ENCODE results near the gene ARAF.
"Not testable (repeated sequence)": the region's sequence is repeated elsewhere in the genome, so short reads cannot be mapped to it uniquely, and the experiment has no call there.

Gene ARAF

DNA sequence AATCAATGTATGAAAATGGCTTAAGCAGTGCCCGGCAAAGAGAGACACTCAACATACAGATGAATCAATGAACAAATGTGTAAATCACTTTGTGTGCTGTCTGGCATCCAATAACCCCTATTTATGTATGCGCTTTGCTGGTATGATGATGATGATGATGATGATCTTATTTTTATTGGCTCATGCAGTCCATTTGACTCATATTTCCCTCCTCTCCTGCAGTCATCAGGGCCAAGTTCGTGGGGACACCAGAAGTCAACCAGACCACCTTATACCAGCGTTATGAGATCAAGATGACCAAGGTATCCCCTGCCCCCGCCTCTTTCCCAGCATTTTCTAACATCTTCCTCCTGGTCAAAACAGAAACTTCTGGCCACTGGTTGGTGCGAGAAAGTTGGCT is 23.7 kb downstream of the ARAF start:
- in situ Hi-C loops (cut with MboI; ENCODE audit: low sequenced_read_pairs), result no loop called here

DNA sequence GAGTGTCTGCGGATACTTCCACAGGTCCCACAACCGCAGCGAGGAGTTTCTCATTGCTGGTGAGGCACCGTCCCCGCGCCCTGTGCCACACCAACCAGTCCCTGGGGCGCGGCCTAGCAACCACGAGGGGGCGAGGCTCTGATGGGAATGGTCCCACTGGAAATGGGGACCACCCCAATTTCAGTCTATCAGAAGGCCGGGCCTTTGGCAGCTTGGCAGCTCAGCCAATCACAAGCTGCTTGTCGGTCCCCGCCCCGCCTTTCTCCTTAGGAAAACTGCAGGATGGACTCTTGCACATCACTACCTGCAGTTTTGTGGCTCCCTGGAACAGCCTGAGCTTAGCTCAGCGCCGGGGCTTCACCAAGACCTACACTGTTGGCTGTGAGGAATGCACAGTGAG is 24.3 kb downstream of the ARAF start:
- in situ Hi-C loops (cut with MboI; ENCODE audit: low sequenced_read_pairs), result no loop called here

DNA sequence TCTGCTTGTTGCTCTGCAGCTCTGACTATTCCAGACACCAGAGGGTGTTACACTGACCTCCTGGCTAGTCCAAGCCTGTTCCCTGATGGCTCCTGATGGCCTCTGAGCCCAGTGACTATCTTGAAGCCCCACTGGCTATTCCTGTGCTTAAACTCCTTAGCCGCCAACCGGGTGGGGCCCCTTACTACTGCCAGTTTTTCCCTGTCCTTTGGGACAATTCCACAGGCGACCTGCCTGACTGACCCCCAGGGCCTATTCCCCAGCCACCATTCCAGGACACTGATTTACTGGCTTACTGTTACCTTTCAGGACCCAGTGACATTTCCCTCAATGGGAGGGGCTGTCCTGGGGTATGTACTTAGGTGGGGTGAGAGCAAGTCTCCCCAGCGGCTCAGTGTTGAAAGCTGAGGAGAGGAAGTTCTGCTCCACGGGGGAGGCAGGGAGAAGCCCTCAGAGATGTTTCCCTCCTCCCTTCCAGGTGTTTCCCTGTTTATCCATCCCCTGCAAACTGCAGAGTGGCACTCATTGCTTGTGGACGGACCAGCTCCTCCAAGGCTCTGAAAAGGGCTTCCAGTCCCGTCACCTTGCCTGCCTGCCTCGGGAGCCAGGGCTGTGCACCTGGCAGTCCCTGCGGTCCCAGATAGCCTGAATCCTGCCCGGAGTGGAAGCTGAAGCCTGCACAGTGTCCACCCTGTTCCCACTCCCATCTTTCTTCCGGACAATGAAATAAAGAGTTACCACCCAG is 25.2 kb downstream of the ARAF start:
- in situ Hi-C loops (cut with MboI; ENCODE audit: low sequenced_read_pairs), result no loop called here

DNA sequence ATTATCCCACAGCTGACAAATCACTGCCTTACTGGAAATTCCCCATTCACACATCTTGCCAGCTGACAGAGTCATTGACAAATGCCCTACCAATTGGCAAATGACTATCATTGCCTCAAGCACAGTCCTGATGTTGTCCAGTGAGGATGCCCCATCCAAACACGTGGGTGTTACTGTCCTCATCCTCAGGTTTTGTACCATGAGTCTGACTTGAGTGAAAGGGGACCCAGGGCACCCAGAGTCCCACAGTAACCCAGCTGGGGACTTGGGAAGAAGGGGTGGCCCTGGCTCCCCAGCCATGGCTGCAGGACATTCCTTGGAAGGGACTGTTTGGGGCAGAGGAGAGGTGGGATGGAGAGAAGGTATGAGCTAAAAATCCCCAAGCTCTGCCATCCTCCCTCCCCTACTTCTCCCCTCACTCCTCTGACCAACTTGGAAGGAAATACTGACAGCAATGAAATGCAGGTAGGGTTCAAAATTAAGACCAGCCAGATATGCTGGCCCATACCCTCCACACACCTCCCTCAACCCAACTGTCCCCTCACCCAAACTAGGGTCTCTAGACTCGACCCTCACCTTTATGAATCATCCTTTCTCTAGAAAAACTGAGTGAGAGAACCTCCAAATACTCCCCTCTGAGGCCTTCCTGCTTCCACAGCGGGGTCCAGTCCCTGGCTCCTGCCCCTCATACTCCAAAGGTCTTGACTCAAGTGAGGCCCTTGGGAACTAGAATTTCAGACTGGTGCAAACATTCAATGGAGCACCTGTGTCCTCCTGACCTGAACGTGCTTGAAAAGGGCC is 26.3 kb downstream of the ARAF start:
- in situ Hi-C loops (cut with MboI; ENCODE audit: low sequenced_read_pairs), result no loop called here

DNA sequence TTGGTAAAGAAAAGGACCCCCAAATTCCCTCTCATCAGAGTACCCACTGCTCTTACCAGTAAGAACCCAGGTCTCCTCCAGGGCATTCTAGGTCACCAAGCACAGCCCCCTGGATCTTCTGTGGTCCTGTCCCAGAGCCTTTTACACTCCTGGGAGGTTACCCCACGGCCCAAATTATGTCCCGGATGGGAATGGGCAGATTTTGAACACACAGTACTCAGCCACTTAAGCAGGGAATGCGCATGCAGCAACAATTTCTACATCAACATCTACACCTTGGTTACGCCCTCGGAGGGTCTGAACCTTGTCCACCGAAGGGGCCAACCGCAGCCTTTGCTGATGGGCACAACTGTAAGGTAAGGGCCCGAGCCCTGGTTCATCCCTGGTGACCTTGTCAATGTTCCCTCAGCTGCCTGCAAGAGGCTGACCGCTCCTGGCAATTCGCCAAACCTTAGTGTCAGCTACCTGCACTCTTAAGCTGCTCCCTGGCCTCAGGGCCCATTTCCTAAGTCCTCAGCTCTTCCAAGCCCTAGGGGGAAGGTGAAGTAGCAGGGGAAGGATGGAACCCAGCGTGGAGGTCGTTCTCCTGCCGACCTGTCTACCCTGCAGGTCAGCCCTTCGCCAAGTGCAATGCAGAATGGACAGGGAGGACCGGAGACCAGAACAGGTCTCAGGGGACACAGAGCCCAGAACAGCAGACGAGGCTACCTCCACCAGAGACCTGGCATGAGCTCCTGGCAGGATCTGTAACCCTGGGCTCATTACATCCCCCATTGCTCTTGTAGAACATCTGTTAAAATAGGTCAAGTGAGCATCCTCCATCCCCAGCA is 27.1 kb downstream of the ARAF start:
- in situ Hi-C loops (cut with MboI; ENCODE audit: low sequenced_read_pairs), result no loop called here

DNA sequence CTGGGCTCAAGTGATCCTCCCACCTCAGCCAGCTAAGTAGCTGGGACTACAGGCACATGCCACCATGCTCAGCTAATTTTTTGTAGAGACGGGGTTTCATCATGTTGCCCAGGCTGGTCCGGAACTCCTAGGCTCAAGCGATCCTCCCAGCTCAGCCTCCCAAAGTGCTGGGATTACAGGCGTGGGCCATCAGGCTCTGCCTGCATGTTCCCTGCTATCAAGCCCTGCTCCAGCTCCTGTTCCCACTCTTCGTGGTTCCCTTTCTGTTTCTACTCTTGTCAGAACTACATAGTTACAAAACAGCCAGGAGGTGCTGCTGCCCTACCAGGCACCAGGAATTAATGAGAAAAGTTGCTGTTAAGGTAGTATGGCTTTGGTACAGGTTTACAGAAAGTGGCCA is 30.0 kb downstream of the ARAF start:
- in situ Hi-C loops (cut with MboI; ENCODE audit: low sequenced_read_pairs), result no loop called here

DNA sequence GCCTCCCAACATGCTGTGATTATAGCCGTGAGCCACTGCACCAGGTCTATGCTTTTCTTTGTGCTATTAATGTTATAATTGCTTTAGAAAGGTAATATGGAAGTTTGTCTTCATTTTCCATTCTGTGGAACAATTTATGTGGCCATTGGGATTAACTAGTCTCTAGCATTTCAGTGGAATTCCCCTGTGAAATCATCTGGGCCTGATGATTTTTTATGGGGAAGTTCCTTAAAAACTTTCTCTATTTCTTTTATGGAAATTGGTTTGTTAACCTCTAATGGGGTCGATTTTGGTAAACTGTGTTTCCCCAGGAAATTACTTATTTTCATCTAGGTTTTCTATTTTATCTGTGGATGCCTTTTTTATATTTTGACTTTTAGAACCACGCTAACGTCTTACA is 32.5 kb downstream of the ARAF start:
- in situ Hi-C loops (cut with MboI; ENCODE audit: low sequenced_read_pairs), result no loop called here

DNA sequence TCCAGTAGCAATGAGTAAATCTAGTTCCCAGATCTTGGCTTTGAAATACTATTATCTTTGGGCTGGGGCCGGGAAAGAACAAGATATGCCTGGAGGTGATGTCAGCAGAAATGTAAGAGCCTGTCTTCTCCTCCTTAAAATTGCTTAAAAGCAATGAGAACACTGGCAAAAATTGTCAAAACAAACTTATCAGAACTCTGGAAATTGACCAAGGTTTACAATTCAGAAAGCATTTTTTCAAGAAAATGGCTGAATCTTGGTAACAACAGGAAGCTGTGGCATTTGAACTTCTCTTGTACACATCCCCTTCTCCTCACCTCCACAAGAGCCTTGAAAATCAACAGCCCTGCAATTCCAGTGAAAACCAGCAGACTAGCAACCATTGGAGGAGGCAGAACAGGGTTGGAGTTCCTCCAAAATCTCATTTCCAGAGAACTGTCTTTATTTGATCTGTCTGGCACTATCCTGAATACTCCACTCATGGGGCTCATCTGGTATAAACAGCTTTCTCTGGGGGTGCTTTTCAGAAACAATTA is 34.8 kb downstream of the ARAF start:
- in situ Hi-C loops (cut with MboI; ENCODE audit: low sequenced_read_pairs), result no loop called here

DNA sequence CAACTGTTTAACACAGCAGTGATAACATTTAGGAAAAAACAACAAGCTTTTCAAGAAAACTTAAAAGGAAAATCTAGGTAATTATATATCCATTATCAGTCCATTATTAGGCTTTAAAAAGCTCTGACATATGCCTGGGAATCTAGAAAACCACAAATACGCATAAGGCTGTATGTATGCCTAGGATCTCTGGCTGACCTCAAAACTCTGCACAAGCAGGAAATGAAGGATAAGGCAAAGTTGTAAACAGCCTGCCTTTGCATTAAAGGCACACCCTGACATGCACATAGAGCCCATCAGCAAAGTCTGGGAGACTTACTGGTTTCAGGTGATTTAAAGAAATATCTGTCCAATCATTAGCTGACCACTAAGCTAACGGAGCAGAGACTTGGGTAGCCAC is 35.3 kb downstream of the ARAF start:
- in situ Hi-C loops (cut with MboI; ENCODE audit: low sequenced_read_pairs), result no loop called here

DNA sequence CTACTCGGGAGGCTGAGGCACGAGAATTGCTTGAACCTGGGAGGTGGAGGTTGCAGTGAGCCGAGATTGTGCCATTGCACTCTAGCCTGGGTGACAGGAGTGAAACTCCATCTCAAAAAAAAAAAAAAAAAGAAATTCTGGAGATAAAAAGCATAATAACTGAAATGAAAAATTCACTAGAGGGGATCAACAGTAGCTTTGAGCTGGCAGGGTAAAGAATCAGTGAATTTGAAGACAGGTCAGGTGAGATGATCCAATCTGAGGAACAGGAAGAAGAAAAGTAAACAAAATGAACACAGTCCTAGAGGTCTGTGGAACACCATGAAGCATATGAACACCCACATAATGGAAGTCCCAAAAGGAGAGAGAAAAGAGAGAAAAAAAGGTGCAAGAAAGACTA is 36.2 kb downstream of the ARAF start:
- in situ Hi-C loops (cut with MboI; ENCODE audit: low sequenced_read_pairs), result no loop called here

DNA sequence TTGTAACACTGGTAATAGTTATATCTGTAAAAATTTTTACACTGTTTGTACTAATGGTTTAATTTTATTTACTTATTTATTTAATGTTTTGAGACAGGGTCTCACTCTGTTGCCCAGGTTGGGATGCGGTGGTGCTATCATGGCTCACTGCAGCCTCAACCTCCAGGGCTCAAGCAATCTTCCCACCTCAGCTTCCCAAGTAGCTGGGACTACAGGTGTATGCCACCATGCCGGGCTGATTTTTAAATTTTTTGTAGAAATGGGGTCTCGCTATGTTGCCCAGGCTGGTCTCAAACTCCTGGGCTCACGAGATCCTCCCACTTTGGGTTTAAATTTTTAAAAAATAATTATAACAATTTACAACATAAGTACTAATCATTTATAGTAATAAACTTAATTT is 42.1 kb downstream of the ARAF start:
- in situ Hi-C loops (cut with MboI; ENCODE audit: low sequenced_read_pairs), result not testable (repeated sequence)

DNA sequence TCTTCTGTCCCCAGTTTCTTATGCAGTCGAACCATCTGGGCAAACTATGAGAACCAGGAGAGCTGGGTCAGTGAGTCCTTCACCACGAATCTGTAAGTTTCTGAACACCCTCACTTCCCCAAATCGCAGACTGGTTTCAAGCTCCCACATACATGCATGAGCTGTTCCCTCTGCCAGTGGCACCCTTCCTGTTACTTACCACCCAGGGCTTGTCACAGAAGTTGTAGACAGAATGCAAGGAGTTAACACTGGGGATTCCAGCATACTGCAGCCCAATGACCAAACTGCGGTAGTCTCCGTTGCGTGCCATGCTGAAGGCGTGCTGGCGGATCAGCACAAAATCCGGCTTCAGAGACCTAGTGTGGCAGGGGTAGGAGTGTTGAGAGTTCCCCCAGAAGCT is 44.0 kb downstream of the ARAF start:
- in situ Hi-C loops (cut with MboI; ENCODE audit: low sequenced_read_pairs), result no loop called here

DNA sequence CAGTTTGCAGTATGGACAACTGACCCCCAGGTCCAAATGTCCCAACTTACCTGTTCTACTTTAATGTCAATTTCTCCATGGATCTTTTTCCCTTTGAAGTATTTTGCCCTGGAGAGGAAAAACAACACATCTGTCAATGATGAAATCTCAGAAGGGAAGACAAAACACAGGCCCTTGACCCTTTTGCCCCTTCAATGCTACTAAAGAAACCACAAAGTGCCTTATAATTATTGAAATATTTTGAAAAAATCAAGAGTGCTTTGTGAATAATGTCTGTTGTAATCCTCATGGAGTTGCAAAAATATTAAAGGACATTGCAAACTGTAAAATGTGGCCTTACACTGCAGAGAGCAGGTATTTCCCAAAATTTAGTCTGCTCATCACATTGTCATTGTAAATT is 46.1 kb downstream of the ARAF start:
- in situ Hi-C loops (cut with MboI; ENCODE audit: low sequenced_read_pairs), result no loop called here

DNA sequence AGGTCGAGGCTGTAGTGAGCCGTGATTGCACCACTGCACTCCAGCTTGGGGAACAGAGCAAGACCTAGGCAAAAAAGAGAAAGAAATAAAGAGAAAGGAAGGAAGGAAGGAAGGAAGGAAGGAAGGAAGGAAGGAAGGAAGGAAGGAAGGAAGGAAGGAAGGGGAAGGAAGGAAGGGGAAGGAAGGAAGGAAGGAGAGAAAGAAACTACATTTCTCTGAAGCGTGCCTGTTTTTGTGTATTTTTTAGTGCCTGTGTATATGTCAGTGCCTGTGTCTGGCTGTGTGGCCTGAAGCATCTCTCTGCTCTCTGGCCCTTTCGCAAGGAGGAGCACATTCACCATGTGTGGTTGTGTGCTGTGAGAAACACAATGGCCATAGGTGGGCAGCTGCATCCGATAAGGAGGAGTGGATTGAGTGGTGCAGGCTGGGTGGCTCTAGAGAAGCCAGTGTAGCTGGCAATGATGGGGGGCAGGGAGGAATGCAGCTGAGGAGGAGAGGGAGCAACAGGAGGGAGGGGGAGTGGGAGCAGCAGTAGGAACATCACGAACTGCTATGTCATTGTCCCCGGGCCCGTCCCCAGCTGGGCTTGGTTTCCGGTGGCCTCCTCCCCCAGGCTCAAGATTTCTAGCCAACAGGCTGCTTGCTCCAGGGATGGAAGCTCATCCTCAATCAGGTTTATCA is 47.3 kb downstream of the ARAF start:
- in situ Hi-C loops (cut with MboI; ENCODE audit: low sequenced_read_pairs), result no loop called here

DNA sequence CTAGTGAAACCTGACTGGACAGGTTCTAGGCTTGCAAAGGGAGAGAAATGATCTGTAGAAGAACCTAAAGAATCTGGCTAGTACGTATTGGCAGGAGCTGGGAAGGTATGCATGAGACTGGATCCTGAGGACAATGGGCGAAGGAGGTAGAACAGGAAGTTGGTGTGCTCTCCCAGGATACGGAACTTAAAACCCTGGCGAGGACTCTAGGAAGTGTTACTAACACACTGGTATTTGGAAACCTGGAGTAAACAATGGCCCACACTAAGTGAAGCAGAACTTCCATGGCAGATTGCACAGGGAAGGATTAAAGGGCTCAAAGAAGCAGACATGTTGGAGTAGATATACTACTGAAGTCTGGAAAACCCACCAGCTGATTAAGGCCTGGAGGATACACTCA is 49.5 kb downstream of the ARAF start:
- in situ Hi-C loops (cut with MboI; ENCODE audit: low sequenced_read_pairs), result no loop called here

DNA sequence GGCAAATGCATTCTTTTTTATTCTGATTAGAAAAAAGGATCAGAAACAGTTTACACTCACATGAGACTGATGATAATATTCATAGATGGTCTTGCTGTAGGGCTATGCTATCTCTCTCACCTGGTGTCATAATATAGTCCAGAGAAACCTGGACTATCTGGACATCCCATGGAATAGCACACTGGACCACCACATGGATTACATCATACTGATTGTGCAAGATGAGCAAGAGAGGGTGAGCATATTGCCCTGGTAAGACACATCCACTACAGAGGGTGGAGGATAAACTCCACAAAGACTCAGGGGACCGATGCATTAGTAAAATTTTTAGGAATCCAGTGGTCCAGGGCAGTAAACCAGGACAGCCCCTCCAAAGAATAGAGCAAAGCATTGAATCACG is 50.5 kb downstream of the ARAF start:
- in situ Hi-C loops (cut with MboI; ENCODE audit: low sequenced_read_pairs), result no loop called here

DNA sequence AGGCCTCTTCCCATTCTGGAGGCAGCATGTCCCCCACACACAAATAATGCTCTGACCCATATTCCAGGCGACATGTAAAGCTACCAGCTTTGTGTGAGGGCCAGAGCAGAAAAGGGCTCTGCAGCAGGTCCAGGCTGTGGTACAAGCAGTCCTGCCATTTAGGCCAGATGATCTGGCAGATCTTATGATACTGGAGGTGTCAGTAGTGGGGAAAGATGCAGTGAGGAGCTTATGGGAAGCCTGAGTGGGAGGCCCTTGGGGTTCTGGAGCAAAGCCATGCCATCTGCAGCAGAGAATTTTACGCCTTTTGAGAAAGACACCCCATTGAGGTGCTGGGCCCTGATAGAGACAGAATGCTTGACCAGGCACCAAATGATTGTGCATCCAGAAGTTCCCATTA is 50.9 kb downstream of the ARAF start:
- in situ Hi-C loops (cut with MboI; ENCODE audit: low sequenced_read_pairs), result no loop called here

DNA sequence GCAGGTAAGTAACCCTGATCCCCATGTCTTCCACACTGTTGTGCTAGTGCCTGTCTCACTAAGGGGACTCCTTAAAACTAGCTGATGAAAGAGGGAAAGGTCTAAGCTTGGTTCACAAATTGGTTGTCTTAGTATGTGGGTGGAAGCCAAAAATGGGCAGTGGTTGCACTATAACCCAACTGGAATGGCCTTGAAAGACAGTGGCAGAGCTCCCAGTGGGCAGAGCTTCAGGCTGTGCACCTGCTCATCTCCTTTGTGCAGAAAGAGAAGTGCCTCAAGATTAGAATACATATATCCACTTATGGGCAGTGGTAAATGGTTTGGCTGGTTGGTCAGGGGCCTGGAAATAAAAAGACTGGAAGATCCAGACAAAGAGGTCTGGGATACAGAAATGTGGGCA is 51.4 kb downstream of the ARAF start:
- in situ Hi-C loops (cut with MboI; ENCODE audit: low sequenced_read_pairs), result no loop called here

DNA sequence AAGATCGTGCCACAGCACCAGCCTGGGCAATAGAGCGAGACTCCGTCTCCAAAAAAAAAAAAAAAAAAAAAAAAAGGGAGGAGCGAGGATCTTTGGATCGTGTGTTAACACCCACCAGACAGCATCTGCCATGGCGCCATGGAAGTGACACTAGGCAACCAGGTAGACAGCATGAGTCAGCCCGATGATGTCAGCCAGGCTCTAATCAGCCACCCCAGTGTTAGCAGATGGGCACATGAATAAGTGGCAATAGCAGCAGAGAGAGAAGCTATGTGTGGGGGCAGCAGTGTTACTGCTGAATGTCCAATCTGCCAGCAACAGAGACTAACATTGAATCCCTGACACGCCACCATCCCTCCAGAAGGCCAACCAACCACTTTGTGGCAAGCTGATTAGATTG is 52.1 kb downstream of the ARAF start:
- in situ Hi-C loops (cut with MboI; ENCODE audit: low sequenced_read_pairs), result no loop called here

DNA sequence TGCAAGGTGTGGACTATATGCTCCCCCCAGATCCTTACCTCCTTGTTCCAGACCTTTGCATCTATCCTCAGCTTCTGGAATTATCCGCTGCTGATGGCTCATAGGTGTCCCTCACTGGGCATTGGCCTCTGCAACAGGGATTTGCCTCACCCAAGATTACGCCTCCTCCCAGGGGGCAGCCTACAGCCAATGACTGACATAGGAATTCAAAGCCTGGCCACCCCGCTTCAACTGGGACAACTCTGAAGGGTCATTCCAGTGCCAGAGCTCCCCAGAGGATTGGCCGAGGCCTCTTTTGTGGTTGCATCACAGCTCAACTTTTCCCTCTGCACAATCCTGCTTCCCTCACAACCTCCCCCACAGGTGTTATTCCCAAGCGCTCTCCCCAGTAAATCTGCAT is 53.6 kb downstream of the ARAF start:
- in situ Hi-C loops (cut with MboI; ENCODE audit: low sequenced_read_pairs), result no loop called here

DNA sequence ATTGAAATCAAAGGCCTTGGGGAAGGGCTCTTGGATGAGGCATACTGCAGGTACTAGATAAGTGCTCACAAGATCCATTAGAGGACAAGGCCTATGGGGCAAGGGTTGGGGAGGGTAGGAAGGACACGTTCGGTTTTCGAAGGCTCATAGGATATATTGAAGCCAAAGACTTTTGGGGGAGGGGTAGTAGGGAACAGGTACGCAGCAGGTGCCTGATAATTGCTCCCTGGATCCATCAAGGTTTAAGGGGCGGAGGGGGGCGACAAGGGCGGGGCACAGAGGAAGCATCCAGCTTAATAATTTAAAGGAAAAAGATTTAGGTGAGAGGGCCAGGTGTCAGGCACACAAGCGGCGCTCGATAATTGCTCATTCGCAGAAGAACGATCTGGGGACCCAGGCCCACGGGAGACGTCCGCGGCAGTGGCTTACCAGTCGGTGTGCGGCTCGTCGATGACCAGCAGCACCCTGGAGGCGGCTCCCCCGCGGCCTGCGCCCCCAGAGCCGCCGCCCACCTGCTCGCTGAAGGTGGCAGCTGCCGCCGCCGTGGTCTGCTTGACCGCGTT is 58.0 kb downstream of the ARAF start:
- in situ Hi-C loops (cut with MboI; ENCODE audit: low sequenced_read_pairs), result no loop called here

All from hTERT RPE-1 (cell line).